HG03469 (cell line): ENCODE measurements around the gene PELI2.
"Not testable (repeated sequence)": the region's sequence is repeated elsewhere in the genome, so short reads cannot be mapped to it uniquely, and the experiment has no call there.

Experiments used
- ATAC-seq: cut with Tn5 transposase; IDR thresholded peaks from one replicate; pipeline ENCODE4 v1.9.1; 2021; ENCODE audit warnings: mild to moderate bottlenecking, moderate library complexity, moderate number of reproducible peaks; ENCODE audit not compliant: unreplicated experiment

PELI2 gene

DNA sequence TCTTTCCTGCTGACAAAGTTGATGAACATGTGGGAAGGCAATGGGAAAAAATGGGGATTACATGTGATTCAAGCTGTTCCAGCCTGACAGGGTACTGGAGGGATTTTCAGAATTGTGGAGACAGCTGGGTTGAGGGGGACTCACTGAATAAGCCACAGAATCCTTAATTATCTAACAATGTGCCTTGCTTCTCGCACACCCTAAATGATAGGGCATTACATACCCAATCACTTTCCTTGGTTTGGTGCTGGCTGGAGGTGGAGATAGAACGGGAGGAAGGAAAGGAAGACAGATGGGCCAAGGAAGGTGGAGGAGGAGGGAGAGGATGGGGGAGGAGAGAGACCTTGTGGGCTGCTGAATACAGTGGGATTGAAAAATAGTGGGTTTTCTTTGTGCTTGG is 20.7 kb downstream of the PELI2 start:
- no peak for ATAC-seq

GRCh38 chr14:56142314-56142713 is 24.1 kb downstream of the PELI2 start:
- no peak for ATAC-seq

- ATAC-seq, result no peak
Measured at GRCh38 chr14:56143025-56143424, 24.8 kb downstream of the PELI2 start.

GRCh38 chr14:56144176-56144575 is 26.0 kb downstream of the PELI2 start:
- no peak for ATAC-seq

DNA sequence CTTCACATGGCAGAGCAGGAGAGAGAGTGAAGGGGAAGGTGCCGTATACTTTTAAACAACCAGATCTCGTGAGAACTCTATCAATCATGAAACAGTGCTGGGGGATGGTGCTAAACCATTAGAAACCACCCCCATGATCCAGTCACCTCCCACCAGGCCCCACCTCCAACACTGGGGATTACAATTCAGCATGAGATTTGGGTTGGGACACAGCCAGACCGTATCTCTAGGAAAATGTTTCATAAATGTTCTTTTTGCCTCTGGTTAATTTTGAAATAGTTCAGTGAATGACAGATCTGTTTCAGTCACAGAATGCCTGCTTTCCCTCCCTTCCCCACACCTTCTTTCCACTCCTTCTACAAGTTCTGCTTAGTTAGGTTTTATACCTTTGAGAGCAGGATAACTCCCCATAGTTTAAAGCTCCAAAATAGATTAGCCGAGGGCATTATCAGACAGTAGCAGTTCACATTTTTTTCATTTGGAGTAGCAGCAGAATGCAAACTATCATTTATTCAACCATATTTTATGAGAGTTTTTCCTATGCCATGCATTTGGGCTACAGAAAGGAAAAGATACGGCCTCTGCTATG is 27.1 kb downstream of the PELI2 start:
- ATAC-seq, result no peak

GRCh38 chr14:56145965-56146364 is 27.8 kb downstream of the PELI2 start:
- ATAC-seq, result no peak

- no peak for ATAC-seq
Measured at GRCh38 chr14:56147449-56147848, 29.2 kb downstream of the PELI2 start.

- ATAC-seq, result no peak
Measured at GRCh38 chr14:56147986-56148901, 30.0 kb downstream of the PELI2 start.

GRCh38 chr14:56149151-56149550 is 30.9 kb downstream of the PELI2 start:
- no peak for ATAC-seq

DNA sequence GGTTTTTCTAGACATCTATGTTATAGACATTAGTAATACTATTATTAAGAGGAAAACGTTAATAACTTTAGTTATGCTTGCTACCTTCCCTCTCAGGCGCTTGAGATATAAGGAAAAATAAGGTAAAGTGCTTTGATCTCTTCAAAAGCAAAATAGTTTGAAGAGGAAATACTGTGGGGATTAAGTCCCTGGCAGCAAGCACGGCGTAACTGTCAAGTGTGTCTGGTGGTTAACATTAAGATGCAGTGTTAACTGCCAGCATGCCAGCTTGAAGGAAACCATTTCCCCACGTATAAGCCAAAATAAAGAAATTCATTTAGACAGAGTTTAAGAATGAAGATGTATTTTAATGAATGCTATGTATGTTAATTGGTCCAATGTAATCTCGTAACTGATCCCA is 31.8 kb downstream of the PELI2 start:
- no peak for ATAC-seq

- no peak for ATAC-seq
Measured at GRCh38 chr14:56150645-56151345, 32.6 kb downstream of the PELI2 start.

DNA sequence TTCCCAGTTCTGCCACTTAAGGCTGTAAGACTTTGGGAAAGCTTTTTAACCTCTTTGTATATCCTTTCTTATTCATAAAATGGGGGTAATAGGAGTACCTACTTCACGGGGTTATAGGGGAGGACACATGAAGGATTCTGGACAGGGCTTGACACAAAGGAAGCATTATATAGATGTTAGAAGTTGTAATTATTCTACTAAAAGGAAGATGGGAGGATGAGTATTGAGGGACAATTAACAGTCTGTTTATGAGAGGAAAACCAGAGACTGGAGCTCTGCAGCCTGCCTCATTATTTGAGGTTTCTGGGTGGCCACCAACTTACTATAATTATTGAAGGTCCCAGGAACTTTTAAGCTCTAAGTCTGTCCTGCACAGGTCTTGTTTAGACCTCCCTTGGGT is 34.0 kb downstream of the PELI2 start:
- no peak for ATAC-seq

GRCh38 chr14:56153267-56153666 is 35.1 kb downstream of the PELI2 start:
- ATAC-seq, result no peak

- ATAC-seq, result no peak
Measured at GRCh38 chr14:56154321-56154720, 36.1 kb downstream of the PELI2 start.

DNA sequence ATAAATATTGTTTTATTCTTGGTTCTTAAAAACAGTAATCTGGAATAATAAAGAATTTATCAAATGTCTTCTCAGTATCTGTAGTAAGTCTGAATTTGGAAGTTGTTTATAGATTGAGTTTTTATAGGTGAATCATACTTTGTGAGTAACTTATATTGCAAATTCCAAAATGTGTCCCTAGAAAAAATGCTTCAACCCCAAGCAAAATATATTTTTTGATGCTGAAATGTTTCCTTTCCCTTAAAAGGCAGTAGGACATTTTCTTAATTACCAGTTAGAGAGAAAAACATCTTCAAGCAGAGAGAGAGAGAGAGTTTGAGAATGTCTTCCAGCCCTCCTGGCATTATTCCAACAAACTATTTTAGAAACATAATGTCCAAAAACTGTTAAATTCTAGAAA is 37.9 kb downstream of the PELI2 start:
- no peak for ATAC-seq

DNA sequence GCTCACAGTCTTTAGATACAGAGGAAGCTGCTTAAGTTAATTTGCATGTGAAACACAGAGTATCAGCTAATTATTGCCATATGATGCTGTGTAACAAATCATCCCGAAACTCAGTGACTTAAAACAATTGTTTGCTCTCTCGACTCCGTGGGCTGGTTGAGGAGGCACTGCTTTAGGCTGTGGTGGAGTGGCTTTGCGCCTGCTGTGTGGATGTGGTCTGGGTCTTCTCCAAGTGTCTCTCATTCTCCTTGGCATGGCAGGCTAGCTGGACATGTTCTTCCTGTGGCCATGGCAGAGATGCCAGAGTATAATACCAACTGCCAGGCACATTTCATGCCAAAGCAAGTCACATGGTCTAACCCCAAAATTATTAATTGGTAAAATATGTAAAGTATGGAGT is 40.9 kb downstream of the PELI2 start:
- no peak for ATAC-seq

DNA sequence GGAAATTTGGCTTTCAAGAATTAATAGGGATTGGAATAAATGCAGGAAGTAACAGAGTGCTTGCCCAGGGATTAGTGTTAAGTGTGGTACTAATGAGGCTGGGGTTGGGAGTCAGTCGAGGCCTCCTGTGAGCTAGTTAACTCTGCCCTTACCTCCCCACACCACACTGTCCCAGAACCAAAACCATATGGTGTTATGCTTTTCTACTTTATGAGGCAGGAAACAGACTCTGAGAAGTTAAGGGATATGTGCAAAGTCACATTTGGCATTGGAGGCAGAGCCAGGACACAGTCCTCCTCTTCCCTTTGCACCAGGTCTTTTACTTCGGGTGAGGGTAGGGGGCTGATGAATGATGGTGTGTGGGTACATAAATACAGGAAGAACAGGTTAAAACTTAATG is 41.9 kb downstream of the PELI2 start:
- no peak for ATAC-seq

- no peak for ATAC-seq
Measured at GRCh38 chr14:56161658-56162057, 43.4 kb downstream of the PELI2 start.

- ATAC-seq, result no peak
Measured at GRCh38 chr14:56162476-56162875, 44.3 kb downstream of the PELI2 start.

DNA sequence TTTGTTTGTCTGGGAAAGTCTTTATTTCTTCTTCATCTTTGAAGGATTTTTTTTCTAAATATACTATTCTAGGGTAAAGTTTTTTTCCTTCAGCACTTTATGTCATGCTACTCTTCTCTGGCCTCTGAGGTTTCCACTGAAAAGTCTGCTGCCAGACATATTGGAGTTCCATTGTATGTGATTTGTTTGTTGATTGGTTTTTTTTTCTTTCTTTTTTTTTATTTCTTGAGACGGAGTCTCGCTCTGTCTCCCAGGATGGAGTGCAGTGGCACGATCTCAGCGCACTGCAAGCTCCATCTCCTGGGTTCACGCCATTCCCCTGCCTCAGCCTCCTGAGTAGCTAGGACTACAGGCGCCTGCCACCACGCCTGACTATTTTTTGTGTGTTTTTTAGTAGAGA is 48.4 kb downstream of the PELI2 start:
- not testable (repeated sequence) for ATAC-seq

DNA sequence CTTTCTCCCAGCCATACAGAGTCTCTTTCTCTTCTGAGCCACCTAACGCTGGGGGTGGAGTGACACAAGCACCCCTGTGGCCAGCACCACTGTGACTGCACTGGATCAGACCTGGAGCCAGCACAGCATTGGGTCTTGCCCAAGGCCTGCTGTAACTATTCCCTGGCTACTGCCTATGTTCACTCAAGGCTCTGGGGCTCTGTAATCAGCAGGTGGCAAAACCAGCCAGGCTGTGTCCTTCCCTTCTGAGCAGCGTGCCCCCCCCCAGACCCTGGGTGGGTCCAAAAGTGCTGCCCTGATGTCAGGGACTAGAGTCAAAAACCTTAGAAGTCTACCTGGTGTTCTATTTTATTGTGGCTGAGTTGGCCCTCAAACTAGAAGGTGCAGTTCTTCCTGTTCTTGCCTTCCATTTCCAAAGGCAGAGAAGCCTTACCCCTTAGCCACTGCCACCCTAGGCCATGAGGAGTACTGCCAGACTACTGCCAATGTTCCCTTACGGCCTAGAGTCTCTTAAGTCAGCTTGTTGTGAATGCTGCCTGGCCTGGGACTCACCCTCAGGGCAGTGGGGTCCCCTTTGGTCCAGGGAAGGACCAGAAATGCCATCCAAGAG is 49.9 kb downstream of the PELI2 start:
- ATAC-seq, result no peak
